ENCODE data around the gene ZIC5.

The ZIC5 gene

DNA sequence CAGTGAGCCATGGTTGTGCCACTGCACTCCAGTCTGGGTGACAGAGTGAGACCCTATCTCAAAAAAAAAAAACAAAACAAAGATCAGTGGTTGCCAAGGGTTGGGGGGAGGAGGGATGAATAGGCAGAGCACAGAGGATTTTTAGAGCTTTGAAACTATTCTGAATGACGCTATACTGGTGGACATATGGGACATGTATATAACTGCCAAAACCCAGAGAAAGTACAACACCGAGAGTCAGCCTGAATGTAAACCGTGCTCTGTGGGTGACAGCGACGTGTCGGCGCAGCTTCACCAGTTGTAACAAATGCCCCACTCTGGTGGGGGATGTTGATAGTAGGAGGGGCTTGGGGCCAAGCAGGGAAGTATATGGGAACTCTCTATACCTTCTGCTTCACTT lies 32.9 kb downstream of the ZIC5 start:
- no peak for DNase-seq (ENCODE audit: low read depth in 2 of 3, low spot score in 1 of 3)

DNA sequence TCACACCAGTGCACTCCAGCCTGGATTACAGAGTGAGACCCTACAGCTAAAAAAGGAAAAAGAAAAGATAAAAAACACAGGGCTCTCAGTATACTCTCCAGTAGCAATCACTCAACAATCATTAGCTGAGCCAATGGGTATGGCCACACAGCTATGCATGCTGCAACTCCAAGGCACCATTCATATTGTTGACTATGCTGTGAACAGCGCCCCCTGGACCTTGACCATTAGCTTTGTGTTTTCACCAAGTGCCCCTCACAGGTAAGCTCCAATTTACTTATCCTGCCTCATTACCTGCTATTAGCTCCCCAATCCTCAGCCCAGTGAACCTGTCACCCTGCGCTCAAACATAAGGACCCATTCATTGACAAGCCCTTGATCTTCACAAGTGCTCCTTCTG lies 35.8 kb downstream of the ZIC5 start:
- DNase-seq (ENCODE audit: low read depth in 2 of 3, low spot score in 1 of 3): no peak

DNA sequence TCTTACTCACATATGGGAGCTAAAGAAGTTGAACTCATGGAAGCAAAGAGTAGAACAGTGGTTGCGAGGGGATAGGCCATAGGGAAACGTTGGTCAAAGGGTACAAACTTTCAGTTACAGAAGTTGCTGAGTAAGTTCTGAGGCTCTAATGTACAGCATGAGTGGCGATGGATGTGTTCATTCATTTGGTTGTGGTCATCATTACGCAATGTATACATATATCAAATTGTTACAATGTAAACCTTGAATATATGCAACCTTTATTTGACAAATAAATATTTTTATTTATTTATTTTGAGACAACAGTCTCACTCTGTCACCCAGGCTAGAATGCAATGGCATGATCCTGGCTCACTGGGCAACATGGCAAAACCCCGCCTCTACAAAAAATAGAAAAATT lies 38.7 kb downstream of the ZIC5 start:
- no peak for DNase-seq (ENCODE audit: low read depth in 2 of 3, low spot score in 1 of 3)

DNA sequence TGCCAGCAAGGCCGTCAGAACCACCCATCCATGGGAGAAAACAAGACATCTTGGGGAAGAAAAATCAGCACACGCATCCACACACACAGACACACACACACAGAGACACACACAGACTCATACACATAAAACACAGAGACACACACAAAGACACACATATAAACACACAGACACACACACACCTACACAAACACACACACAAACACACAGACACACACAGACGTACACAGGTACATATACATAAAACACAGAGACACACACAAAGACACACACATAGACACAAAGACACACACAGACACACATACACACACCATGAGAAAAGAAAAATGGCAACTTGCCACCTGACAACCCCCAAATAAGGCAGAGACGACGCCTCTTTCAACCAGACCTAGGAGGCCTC lies 40.6 kb downstream of the ZIC5 start:
- DNase-seq (ENCODE audit: low read depth in 2 of 3, low spot score in 1 of 3): no peak

DNA sequence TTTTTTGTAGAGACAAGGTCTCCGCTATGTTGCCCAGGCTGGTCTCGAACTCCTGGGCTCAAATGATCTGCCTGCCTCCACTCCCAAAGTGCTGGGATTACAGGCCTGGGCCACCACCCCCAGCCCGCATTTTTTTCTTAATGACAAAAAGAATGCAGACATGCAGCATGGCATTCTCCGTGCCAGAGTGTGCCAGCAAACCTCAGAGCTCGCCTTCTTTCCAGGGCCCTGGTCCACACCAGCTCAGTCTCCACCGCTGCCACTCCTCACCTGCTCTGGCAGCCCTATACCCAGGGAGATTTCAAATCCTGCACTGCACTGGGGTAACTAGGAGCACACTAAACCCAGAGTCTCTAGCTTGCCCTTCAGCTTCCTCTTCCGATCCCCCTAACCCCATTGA lies 41.7 kb downstream of the ZIC5 start:
- DNase-seq (ENCODE audit: low read depth in 2 of 3, low spot score in 1 of 3): no peak

DNA sequence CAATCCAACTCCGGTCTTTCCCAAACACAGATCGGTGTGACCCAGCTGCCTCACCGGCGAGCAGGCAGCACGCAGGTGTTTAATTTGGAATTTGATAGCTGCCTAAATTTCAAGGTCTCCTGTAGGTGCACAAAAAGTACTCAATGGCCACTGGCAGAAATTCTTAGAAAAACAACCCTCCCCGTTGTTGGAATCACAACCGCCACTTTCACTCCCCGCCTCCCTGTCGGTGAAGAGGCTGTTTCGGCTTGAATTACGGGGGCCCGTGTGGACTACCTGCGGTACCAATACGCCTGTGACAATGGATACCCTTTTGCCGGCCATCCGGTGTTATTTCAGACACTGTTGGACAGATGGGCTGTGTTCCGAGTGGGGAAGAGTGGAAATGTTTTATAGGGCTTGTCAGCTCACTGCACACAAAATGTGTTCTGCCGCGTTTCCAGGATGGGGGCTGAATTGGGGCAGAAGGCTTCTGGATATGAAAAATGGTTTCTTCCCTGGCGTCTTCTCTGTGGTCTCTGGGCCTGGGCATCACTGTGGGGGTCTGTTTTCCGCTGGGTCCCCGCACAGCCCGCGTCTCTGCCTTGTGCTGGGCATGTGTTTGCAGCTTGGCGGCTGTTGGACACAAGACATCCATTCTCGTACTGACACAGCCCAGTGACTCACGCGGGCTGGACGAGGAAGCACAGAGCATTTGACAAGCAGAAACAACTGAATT lies 45.4 kb downstream of the ZIC5 start:
- DNase-seq (ENCODE audit: low read depth in 2 of 3, low spot score in 1 of 3): no peak

DNA sequence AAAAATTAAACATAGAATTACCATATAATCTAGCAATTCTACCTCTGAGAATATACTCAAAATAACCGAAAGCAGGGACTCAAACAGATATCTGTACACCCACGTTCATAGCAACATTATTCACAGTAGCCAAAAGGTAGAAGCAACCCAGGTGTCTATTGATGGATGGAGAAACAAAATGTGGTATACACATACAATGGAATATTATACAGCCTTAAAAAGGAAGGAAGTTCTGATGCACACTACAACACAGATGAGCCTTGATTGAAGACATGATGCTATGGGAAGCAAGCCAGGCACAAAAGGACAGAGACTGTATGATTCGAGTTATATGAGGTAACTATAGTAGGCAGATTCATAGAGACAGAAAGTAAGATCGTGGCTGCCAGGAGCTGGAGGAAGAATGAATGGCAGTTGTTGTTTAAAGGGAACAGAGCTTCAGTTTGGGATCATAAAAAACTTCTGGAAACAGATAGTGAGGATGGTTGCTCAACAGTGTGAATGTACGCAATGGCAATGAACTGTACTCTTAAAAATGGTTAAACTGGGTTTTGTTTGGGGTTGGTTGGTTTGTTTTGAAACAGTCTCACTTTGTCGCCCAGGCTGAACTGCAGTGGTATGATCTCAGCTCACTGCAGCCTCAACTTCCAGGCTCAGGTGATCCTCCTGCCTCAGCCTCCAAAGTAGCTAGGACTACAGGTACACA lies 47.5 kb downstream of the ZIC5 start:
- DNase-seq (ENCODE audit: low read depth in 2 of 3, low spot score in 1 of 3): no peak

DNA sequence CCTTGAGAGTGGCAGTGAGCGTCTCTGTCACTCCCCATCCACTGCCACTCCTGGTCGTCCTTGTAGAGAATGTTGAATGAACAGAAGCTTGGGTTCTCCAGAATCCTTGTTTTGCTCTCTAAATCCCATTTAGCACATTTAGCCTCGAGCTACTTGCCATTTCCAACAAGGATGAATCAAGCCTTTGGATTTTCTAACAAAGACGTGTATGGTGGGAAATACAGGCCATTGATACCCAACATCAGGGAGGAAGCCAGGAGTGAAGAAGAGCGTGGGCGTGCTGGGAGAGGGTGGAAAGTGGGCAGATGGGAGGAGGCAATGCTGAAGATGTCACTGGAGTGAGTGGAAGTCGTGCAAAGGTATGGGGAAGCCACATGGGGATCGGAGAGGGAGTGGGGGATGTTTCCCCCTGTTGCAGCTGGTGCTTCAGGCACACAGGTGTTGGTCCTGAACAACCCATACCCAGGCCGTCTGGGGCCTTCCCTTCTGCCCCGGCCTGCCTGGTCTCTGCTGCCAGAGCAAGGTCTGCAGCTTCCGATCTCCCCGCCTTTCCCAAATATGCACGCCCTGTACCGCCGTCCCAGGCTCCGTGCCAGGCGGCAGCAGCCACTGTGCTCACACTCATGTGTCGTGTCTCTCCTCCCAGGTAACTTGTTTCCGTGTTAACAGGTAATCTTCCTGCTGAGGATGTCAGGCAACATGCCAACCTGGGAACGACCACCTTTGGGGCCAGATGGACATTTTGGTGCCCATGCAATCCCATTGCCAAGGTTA lies 48.7 kb downstream of the ZIC5 start:
- DNase-seq (ENCODE audit: low read depth in 2 of 3, low spot score in 1 of 3): no peak

DNA sequence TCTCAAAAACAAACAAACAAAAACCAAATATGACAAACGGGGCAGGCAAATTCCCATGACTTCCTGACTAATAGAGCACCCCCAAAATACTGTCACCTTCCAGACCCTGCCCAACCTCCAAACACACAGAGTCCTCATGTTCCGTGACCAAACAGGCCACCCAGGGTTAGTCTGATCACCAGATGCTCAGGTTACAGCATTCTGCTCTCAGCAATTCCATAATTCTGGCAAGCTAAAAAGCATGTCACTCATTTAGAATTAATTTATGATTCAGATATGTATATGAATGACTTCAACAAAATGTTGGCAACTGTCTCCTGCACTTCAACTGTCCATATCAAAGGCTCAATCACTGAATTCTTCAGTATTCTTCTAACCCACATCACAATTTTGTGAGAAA lies 52.4 kb downstream of the ZIC5 start:
- DNase-seq (ENCODE audit: low read depth in 2 of 3, low spot score in 1 of 3): no peak

DNA sequence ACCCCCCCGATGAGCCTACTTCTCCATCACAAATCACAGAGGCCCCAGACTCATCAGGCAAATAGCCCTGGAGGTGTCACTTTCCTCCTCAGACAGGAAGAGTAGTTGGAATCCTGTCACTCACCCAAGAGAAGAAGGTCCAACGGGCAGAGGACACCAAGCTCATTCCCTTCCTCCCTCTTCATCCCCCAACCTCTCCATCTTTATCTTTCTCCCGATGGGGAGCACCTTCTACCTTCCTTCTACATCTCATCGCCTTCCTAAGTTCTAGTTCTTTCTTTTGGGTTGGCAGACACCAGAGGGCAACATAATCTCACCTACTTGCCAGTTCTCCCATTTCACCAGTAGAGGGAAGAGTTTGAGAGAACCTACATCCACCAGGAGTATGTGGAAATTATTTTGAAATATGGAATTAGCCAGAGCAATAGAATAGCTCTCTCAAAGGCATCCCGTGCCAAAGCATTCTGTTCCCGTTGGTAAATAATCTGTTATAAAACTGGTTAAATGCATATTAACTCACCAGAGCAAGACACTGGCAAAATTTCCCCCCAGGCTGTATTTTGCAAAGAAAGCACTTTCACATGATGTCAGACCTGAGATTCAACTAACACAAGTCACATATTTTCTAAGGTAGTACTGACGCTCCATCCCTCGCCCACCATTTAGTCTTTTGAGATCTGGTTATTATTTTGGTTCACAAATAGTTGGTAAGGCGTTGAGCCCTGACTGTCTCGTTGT lies 55.0 kb downstream of the ZIC5 start:
- no peak for DNase-seq (ENCODE audit: low read depth in 2 of 3, low spot score in 1 of 3)

DNA sequence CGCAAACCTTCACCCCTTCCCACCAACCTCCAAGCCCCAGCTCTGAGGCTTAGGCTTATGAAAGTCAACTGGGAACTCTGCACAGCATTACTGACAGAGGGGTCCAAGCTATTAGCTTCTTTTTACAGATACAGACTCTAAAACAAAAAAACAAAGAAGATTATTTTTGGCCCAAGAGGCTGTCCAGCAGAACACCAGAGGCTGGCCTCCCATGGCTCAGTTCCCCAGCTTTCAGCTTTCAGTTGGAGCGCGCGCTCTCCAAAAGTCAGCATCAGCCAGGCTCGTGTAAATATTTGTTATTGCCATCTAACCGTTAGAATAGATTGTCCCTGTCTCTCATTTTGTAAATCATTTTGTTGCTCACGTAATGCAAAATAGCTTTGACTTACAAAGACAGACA lies 58.4 kb downstream of the ZIC5 start:
- no peak for DNase-seq (ENCODE audit: low read depth in 2 of 3, low spot score in 1 of 3)
